Measurements from ENCODE around the gene GLRX3. TPM values are rescaled to one million over a fixed set of nuclear protein-coding genes. Genes with fewer than 3 reads are reported as not detected.
"Not testable (repeated sequence)": the region's sequence is repeated elsewhere in the genome, so short reads cannot be mapped to it uniquely, and the experiment has no call there.

The GLRX3 gene
- total RNA-seq, 1 experiment from 2014 or later = 161 TPM

- Histone ChIP-seq H3K27me3 (ENCODE audit: control insufficient read depth, insufficient read depth, low read length) (no peaks in the 10 kb centered on the region), H3K36me3 (replicated peaks; ENCODE audit: control insufficient read depth, insufficient read depth, low read length) (no peaks in the 10 kb centered on the region), H3K4me3 (ENCODE audit: insufficient read depth, low read depth, low read length) (no peak overlapping the region)
- DNase-seq = no peak
These were observed 64.8 kb downstream of the GLRX3 start for GRCh38 chr10:130201043-130201380.

- not testable (repeated sequence) for H3K27me3 ChIP-seq (ENCODE audit: control insufficient read depth, insufficient read depth, low read length); DNase-seq; H3K4me3 ChIP-seq (ENCODE audit: insufficient read depth, low read depth, low read length); H3K36me3 ChIP-seq (replicated peaks; ENCODE audit: control insufficient read depth, insufficient read depth, low read length)
These were observed 66.0 kb downstream of the GLRX3 start for GRCh38 chr10:130202150-130202549.

GRCh38 chr10:130202984-130203621 is 66.9 kb downstream of the GLRX3 start:
- no peaks in the 10 kb centered on the region for H3K36me3 ChIP-seq (replicated peaks; ENCODE audit: control insufficient read depth, insufficient read depth, low read length)
- no peak for DNase-seq
- H3K27me3 ChIP-seq (ENCODE audit: control insufficient read depth, insufficient read depth, low read length) = no peaks in the 10 kb centered on the region
- H3K4me3 ChIP-seq (ENCODE audit: insufficient read depth, low read depth, low read length) = no peak overlapping the region

- H3K36me3 ChIP-seq (replicated peaks; ENCODE audit: control insufficient read depth, insufficient read depth, low read length) = no peaks in the 10 kb centered on the region
- no peak for DNase-seq
- no peak overlapping the region for H3K4me3 ChIP-seq (ENCODE audit: insufficient read depth, low read depth, low read length)
- no peaks in the 10 kb centered on the region for H3K27me3 ChIP-seq (ENCODE audit: control insufficient read depth, insufficient read depth, low read length)
These were observed 67.4 kb downstream of the GLRX3 start for GRCh38 chr10:130203626-130204025.

- no peak overlapping the region for H3K4me3 ChIP-seq (ENCODE audit: insufficient read depth, low read depth, low read length)
- DNase-seq = no peak
- no peaks in the 10 kb centered on the region for H3K27me3 ChIP-seq (ENCODE audit: control insufficient read depth, insufficient read depth, low read length)
- H3K36me3 ChIP-seq (replicated peaks; ENCODE audit: control insufficient read depth, insufficient read depth, low read length) = no peaks in the 10 kb centered on the region
These were observed 70.1 kb downstream of the GLRX3 start for GRCh38 chr10:130206216-130206737.

GRCh38 chr10:130207205-130207604 is 71.0 kb downstream of the GLRX3 start:
- DNase-seq = no peak
- Histone ChIP-seq H3K4me3 (ENCODE audit: insufficient read depth, low read depth, low read length) (no peak overlapping the region), H3K27me3 (ENCODE audit: control insufficient read depth, insufficient read depth, low read length) (no peaks in the 10 kb centered on the region), H3K36me3 (replicated peaks; ENCODE audit: control insufficient read depth, insufficient read depth, low read length) (no peaks in the 10 kb centered on the region)

- no peak overlapping the region for H3K4me3 ChIP-seq (ENCODE audit: insufficient read depth, low read depth, low read length)
- H3K36me3 ChIP-seq (replicated peaks; ENCODE audit: control insufficient read depth, insufficient read depth, low read length) = no peaks in the 10 kb centered on the region
- no peaks in the 10 kb centered on the region for H3K27me3 ChIP-seq (ENCODE audit: control insufficient read depth, insufficient read depth, low read length)
- no peak for DNase-seq
These were observed 72.6 kb downstream of the GLRX3 start for GRCh38 chr10:130208807-130209206.

- Histone ChIP-seq H3K27me3 (ENCODE audit: control insufficient read depth, insufficient read depth, low read length) (no peaks in the 10 kb centered on the region), H3K4me3 (ENCODE audit: insufficient read depth, low read depth, low read length) (no peak overlapping the region), H3K36me3 (replicated peaks; ENCODE audit: control insufficient read depth, insufficient read depth, low read length) (no peaks in the 10 kb centered on the region)
- DNase-seq = no peak
These were observed 76.6 kb downstream of the GLRX3 start for GRCh38 chr10:130212746-130213145.

GRCh38 chr10:130213286-130214080 is 77.3 kb downstream of the GLRX3 start:
- DNase-seq = peak; percentile 41
- H3K36me3 ChIP-seq (replicated peaks; ENCODE audit: control insufficient read depth, insufficient read depth, low read length) = no peaks in the 10 kb centered on the region
- H3K4me3 ChIP-seq (ENCODE audit: insufficient read depth, low read depth, low read length) = no peak overlapping the region
- H3K27me3 ChIP-seq (ENCODE audit: control insufficient read depth, insufficient read depth, low read length) = no peaks in the 10 kb centered on the region

GRCh38 chr10:130214431-130214830 is 78.2 kb downstream of the GLRX3 start:
- Histone ChIP-seq H3K27me3 (ENCODE audit: control insufficient read depth, insufficient read depth, low read length) (no peaks in the 10 kb centered on the region), H3K36me3 (replicated peaks; ENCODE audit: control insufficient read depth, insufficient read depth, low read length) (no peaks in the 10 kb centered on the region), H3K4me3 (ENCODE audit: insufficient read depth, low read depth, low read length) (no peak overlapping the region)
- DNase-seq = no peak

GRCh38 chr10:130215151-130215930 is 79.2 kb downstream of the GLRX3 start:
- H3K36me3 ChIP-seq (replicated peaks; ENCODE audit: control insufficient read depth, insufficient read depth, low read length) = no peaks in the 10 kb centered on the region
- no peak for DNase-seq
- no peak overlapping the region for H3K4me3 ChIP-seq (ENCODE audit: insufficient read depth, low read depth, low read length)
- no peaks in the 10 kb centered on the region for H3K27me3 ChIP-seq (ENCODE audit: control insufficient read depth, insufficient read depth, low read length)

GRCh38 chr10:130215931-130216231 is 79.7 kb downstream of the GLRX3 start:
- no peaks in the 10 kb centered on the region for H3K36me3 ChIP-seq (replicated peaks; ENCODE audit: control insufficient read depth, insufficient read depth, low read length)
- H3K4me3 ChIP-seq (ENCODE audit: insufficient read depth, low read depth, low read length) = no peak overlapping the region
- no peaks in the 10 kb centered on the region for H3K27me3 ChIP-seq (ENCODE audit: control insufficient read depth, insufficient read depth, low read length)
- DNase-seq = no peak

GRCh38 chr10:130218181-130218641 is 82.0 kb downstream of the GLRX3 start:
- DNase-seq = no peak
- H3K4me3 ChIP-seq (ENCODE audit: insufficient read depth, low read depth, low read length) = no peak overlapping the region
- no peaks in the 10 kb centered on the region for H3K27me3 ChIP-seq (ENCODE audit: control insufficient read depth, insufficient read depth, low read length)
- no peaks in the 10 kb centered on the region for H3K36me3 ChIP-seq (replicated peaks; ENCODE audit: control insufficient read depth, insufficient read depth, low read length)

- Histone ChIP-seq H3K27me3 (ENCODE audit: control insufficient read depth, insufficient read depth, low read length) (no peaks in the 10 kb centered on the region), H3K36me3 (replicated peaks; ENCODE audit: control insufficient read depth, insufficient read depth, low read length) (no peaks in the 10 kb centered on the region), H3K4me3 (ENCODE audit: insufficient read depth, low read depth, low read length) (no peak overlapping the region)
- no peak for DNase-seq
These were observed 82.7 kb downstream of the GLRX3 start for GRCh38 chr10:130218936-130219335.

Data from H7 (cell line).